ENCODE data around the gene CLEC3B. TPM values are rescaled to one million over a fixed set of nuclear protein-coding genes. Genes with fewer than 3 reads are reported as not detected.

Gene CLEC3B
- total and polyA plus RNA-seq, 2 of the 8 experiments (the other 6 are each of a cell fraction or from before 2014, with no cell fraction given): 0.32 TPM; not detected in 1

GRCh38 chr3:45012577-45012976 lies 13.5 kb upstream of the CLEC3B start (continued):
- TF ChIP-seq ZNF274 (IDR thresholded peaks at IDR 0.05; ENCODE audit: borderline replicate concordance, extremely low read depth, low read length) (no peak), RFX5 (IDR thresholded peaks at IDR 0.05; ENCODE audit: borderline replicate concordance, low read depth, low read length) (no peak), SUZ12 (IDR thresholded peaks at IDR 0.05; ENCODE audit: low read length) (no peak), RBBP5 (IDR thresholded peaks at IDR 0.05; ENCODE audit: borderline replicate concordance, low read depth, low read length) (no peak), MAFK (IDR thresholded peaks at IDR 0.05; ENCODE audit: low read depth, low read length) (no peak), RAD21 (IDR thresholded peaks at IDR 0.05 in 1 of 2, conservative IDR thresholded peaks at IDR 0.05 in 1 of 2; ENCODE audit: low read depth in 2 of 2, low read length in 2 of 2) (no peak)
